Gastroesophageal sphincter (tissue), 4 donors: ENCODE measurements around the gene FSHR. TPM values are rescaled to one million over a fixed set of nuclear protein-coding genes. Genes with fewer than 3 reads are reported as not detected.

ENCODE experiments used
- ATAC-seq: fragments of 150-250 bp; one replicate; pipeline ENCODE4 v1.9.1; 2016; ENCODE audit warnings: mild to moderate bottlenecking, moderate library complexity
- H3K27ac ChIP-seq, 4 donors: fragments of 200-600 bp; sonication (generic) in 3 of 4; 1 replicate in 3 of 4; 2 replicates in 1 of 4; pipeline ENCODE4 v1.5.1; 2016 to 2019
- H3K27me3 ChIP-seq: fragments of 200-600 bp; sonication (generic); one replicate; pipeline ENCODE4 v1.5.1; 2019
- H3K36me3 ChIP-seq, 2 donors: fragments of 200-600 bp; sonication (generic); one replicate each; pipeline ENCODE4 v1.5.1; 2019; ENCODE audit warnings: control low read depth in 1 of 2
- H3K4me1 ChIP-seq, 3 donors: fragments of 200-600 bp; sonication (generic); 1 replicate in 2 of 3; 2 replicates in 1 of 3; pipeline ENCODE4 v1.5.1; 2016 to 2019; ENCODE audit warnings: control low read depth in 2 of 3
- H3K4me3 ChIP-seq, 2 donors: fragments of 200-600 bp; sonication (generic); one replicate each; pipeline ENCODE4 v1.5.1; 2019; ENCODE audit warnings: mild to moderate bottlenecking in 1 of 2, moderate library complexity in 1 of 2
- H3K9me3 ChIP-seq, 3 donors: fragments of 200-600 bp; sonication (generic); one replicate each; pipeline ENCODE4 v1.5.1; 2017 to 2019; ENCODE audit warnings: control low read depth in 2 of 3
- CTCF ChIP-seq, 4 experiments: fragments of 200-600 bp in 2 of 4; fragments of 450-650 bp in 2 of 4; sonication (generic) in 1 of 4; IDR thresholded peaks; one replicate each; pipeline ENCODE4 v1.5.1; 2017 to 2019; ENCODE audit warnings: antibody characterized with exemption in 4 of 4, mild to moderate bottlenecking in 2 of 4, moderate library complexity in 2 of 4
- EP300 ChIP-seq: sonication (generic); formaldehyde crosslinking; IDR thresholded peaks from one replicate; pipeline ENCODE4 v1.6.1; 2017; ENCODE audit warnings: antibody characterized with exemption, mild to moderate bottlenecking
- POLR2A ChIP-seq, 2 donors: fragments of 450-650 bp; IDR thresholded peaks; one replicate each; pipeline ENCODE4 v1.6.1; 2017; ENCODE audit warnings: antibody characterized with exemption in 2 of 2, mild to moderate bottlenecking in 2 of 2, moderate library complexity in 1 of 2
- POLR2AphosphoS5 ChIP-seq: sonication (generic); formaldehyde crosslinking; IDR thresholded peaks from one replicate; pipeline ENCODE4 v1.6.1; 2017; ENCODE audit warnings: antibody characterized with exemption
- WGBS, 2 donors: methylation state at CpG; one replicate each; pipeline ENCODE4 v1.1.5; 2018; ENCODE audit warnings: low coverage in 1 of 2; 5-methylcytosine and 5-hydroxymethylcytosine counted together
- total RNA-seq, 4 donors: library from RNA; depleted of rRNA; stranded (reverse); fragments of >200 nt; gene quantifications; one replicate each; pipeline ENCODE4 v1.1.0, GENCODE V29; 2016

FSHR gene
- total RNA-seq, 4 donors from 2014 or later: not detected

GRCh38 chr2:49067971-49068370, 86.3 kb downstream of the FSHR start:
- no peak for TF ChIP-seq EP300
- TF ChIP-seq CTCF (IDR thresholded peaks at IDR 0.05): no peak
- TF ChIP-seq POLR2AphosphoS5: no peak
- TF ChIP-seq POLR2A (IDR thresholded peaks at IDR 0.05): no peak
- H3K4me1 ChIP-seq: no peaks in the 10 kb centered on the region
- H3K27ac ChIP-seq: no peak overlapping the region
- no peaks in the 10 kb centered on the region for H3K27me3 ChIP-seq
- H3K36me3 ChIP-seq: no peaks in the 10 kb centered on the region
- no peaks in the 10 kb centered on the region for H3K9me3 ChIP-seq
- WGBS, 2 donors: 79 to 86% methylated on average over 2 of the region's 2 CpGs
- no peak overlapping the region for H3K4me3 ChIP-seq
- no peak for ATAC-seq

DNA sequence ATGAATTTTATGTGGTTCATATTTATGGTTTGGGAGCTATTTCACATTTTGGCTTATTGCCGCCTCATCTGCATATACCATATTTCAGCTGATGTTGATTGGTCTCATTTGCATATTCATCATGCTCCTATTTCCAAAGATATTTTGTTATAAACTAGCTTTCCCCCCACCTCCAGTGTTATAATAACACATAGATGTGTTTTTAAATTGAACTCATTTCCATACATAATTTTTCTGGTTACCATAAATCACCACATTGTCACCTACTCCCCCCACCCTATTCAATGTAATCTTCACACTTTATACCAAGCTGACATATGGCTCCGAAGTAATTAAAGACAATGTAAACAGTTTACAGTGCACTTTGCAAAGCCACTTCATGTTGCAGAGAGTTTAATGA, 101.2 kb downstream of the FSHR start:
- no peak for TF ChIP-seq CTCF (IDR thresholded peaks at IDR 0.05)
- no peak for TF ChIP-seq EP300
- TF ChIP-seq POLR2A (IDR thresholded peaks at IDR 0.05): no peak

GRCh38 chr2:49050265-49050664, 104.0 kb downstream of the FSHR start:
- Histone ChIP-seq H3K4me1 (peaks cover 0 to 5% (median 0%) of the 10 kb centered on the region in 3 donors), H3K4me3 (no peak overlapping the region)
- TF ChIP-seq POLR2AphosphoS5 (no peak), POLR2A (IDR thresholded peaks at IDR 0.05) (no peak), CTCF (IDR thresholded peaks at IDR 0.05) (no peak), EP300 (no peak)

More for the DNA sequence above, 101.2 kb downstream of the FSHR start:
- Histone ChIP-seq H3K9me3 (peaks cover 0 to 4% (median 0%) of the 10 kb centered on the region in 3 donors), H3K27ac (no peak overlapping the region), H3K4me1 (no peaks in the 10 kb centered on the region), H3K4me3 (no peak overlapping the region), H3K27me3 (no peaks in the 10 kb centered on the region), H3K36me3 (no peaks in the 10 kb centered on the region)
- 8 to 20% methylated on average over 1 to 2 of the region's 2 CpGs for WGBS, 2 donors
- ATAC-seq: no peak

DNA sequence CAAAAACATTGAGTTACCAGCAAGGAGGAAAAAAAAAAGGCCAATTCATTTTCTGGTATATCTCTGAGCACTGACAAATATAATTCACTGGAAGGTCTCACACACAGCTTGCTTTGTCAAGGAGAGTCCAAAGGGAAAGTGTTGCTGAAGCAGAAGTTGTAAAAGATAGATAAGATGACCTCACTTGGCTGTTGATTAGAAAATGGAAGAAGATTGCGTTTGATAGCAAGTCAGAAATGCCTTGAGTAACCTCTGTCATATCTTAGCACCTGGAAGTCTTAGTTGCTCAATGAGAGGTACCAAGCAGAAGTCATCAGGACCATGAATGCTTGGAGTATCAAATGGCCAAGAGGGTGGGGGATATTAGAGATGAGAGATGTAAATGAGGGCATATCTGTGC, 105.2 kb downstream of the FSHR start:
- WGBS, 2 donors: 40 to 67% methylated on average over 1 of the region's 1 CpG
- TF ChIP-seq CTCF (IDR thresholded peaks at IDR 0.05) (no peak), POLR2A (IDR thresholded peaks at IDR 0.05) (no peak), EP300 (no peak), POLR2AphosphoS5 (no peak)
- no peak overlapping the region for H3K4me3 ChIP-seq
- ATAC-seq: no peak
- no peak overlapping the region for H3K27ac ChIP-seq
- no peaks in the 10 kb centered on the region for H3K36me3 ChIP-seq
- H3K9me3 ChIP-seq: no peaks in the 10 kb centered on the region
- peaks cover 0 to 16% (median 0%) of the 10 kb centered on the region in 3 donors for H3K4me1 ChIP-seq
- no peaks in the 10 kb centered on the region for H3K27me3 ChIP-seq

More at GRCh38 chr2:49050265-49050664, 104.0 kb downstream of the FSHR start:
- ATAC-seq: no peak
- Histone ChIP-seq H3K36me3 (no peaks in the 10 kb centered on the region), H3K27ac (no peak overlapping the region), H3K27me3 (no peaks in the 10 kb centered on the region), H3K9me3 (no peaks in the 10 kb centered on the region)

DNA sequence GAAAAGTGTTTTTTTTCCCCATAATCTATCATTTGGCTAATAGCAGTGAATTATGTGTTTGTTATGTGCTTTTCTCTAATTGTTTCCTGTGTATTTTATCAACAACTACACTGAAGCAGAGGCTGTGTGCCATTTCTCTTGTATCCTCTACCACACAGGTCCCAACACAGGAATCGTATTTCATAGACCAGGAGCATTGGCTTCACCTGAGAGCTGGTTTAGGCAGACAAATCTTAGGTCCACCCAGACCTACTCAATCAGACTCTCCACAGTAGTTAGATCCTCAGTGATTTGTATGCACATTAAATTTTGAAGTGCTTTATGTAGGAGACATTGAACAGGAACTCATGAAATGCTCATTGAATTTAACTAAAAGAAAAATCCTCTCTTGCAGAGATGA, 109.2 kb downstream of the FSHR start:
- H3K27me3 ChIP-seq: no peaks in the 10 kb centered on the region
- H3K27ac ChIP-seq: no peak overlapping the region
- no peak overlapping the region for H3K4me3 ChIP-seq
- H3K4me1 ChIP-seq: peaks cover 0 to 17% (median 0%) of the 10 kb centered on the region in 3 donors
- TF ChIP-seq CTCF (IDR thresholded peaks at IDR 0.05): no peak
- TF ChIP-seq POLR2A (IDR thresholded peaks at IDR 0.05): no peak
- no peak for TF ChIP-seq POLR2AphosphoS5
- no peak for TF ChIP-seq EP300
- H3K36me3 ChIP-seq: no peaks in the 10 kb centered on the region
- no peaks in the 10 kb centered on the region for H3K9me3 ChIP-seq
- ATAC-seq: no peak
- 83 to 88% methylated on average over 1 of the region's 1 CpG for whole genome bisulfite sequencing, 2 donors
